Astrocyte (in vitro differentiated cells and primary cell): ENCODE results near the gene CADM1.

Source experiments
- CTCF ChIP-seq: IDR thresholded peaks from 2 replicates; pipeline ENCODE4 v1.5.1; 2011; ENCODE audit warnings: low read depth, mild to moderate bottlenecking, inconsistent platforms, low read length, moderate library complexity; ENCODE audit not compliant: insufficient read depth
- EZH2 ChIP-seq: IDR thresholded peaks from 2 replicates; pipeline ENCODE4 v1.6.1; 2012; ENCODE audit warnings: mild to moderate bottlenecking, low read length, inconsistent platforms; ENCODE audit not compliant: insufficient read depth

GRCh38 chr11:115391598-115391997 is 112.6 kb downstream of the CADM1 start:
- no peak for TF ChIP-seq CTCF
- no peak for TF ChIP-seq EZH2
